GM10248 (cell line): ENCODE data around the gene HS3ST3A1.

Experiments
- CTCF ChIA-PET: fragments of 300-600 bp; sonication (Branson Sonifier 250); formaldehyde crosslinking; extraction: SDS; loops from one replicate; lab custom pipeline; 2021; ENCODE audit warnings: antibody characterized with exemption; lab: Yijun Ruan, JAX
- POLR2A ChIA-PET: fragments of 350-650 bp; sonication (Branson Sonifier 250); formaldehyde crosslinking; extraction: SDS; loops from one replicate; lab custom pipeline; 2020; ENCODE audit warnings: antibody characterized with exemption; lab: Yijun Ruan, JAX
- DNase-seq: peaks from one replicate; pipeline ENCODE4 v3.0.0; 2012; ENCODE audit errors: extremely low spot score
- CTCF ChIP-seq: IDR thresholded peaks from 2 replicates; pipeline ENCODE4 v1.5.1; 2012; ENCODE audit warnings: mild to moderate bottlenecking, low read depth; ENCODE audit errors: extremely low read depth, missing control alignments, control extremely low read depth

HS3ST3A1 gene

GRCh38 chr17:13631529-13631928 lies 29.8 kb upstream of the HS3ST3A1 start:
- ChIA-PET POLR2A (no interaction called here), CTCF (no interaction called here)
- TF ChIP-seq CTCF, result no peak
- DNase-seq, result no peak

- CTCF ChIA-PET, result interaction anchor here (1.7 kb wide), 1 partner anchor 13 kb away, joined by 4 read pairs; no protein-coding TSS in a partner anchor
- no peak for DNase-seq
These were observed 25.0 kb upstream of the HS3ST3A1 start for GRCh38 chr17:13626703-13627102.

GRCh38 chr17:13619462-13619861 lies 17.7 kb upstream of the HS3ST3A1 start:
- DNase-seq, result no peak
- no peak for TF ChIP-seq CTCF
- ChIA-PET POLR2A (no interaction called here), CTCF (no interaction called here)

More at GRCh38 chr17:13626703-13627102, 25.0 kb upstream of the HS3ST3A1 start:
- TF ChIP-seq CTCF, result no peak
- POLR2A ChIA-PET, result no interaction called here

GRCh38 chr17:13616031-13616430 lies 14.3 kb upstream of the HS3ST3A1 start:
- ChIA-PET CTCF (no interaction called here), POLR2A (no interaction called here)

GRCh38 chr17:13609941-13610340 lies 8.2 kb upstream of the HS3ST3A1 start:
- no peak for DNase-seq
- POLR2A ChIA-PET, result no interaction called here
- CTCF ChIA-PET, result no interaction called here
- TF ChIP-seq CTCF, result no peak

More at GRCh38 chr17:13616031-13616430, 14.3 kb upstream of the HS3ST3A1 start:
- no peak for TF ChIP-seq CTCF
- DNase-seq, result no peak

GRCh38 chr17:13601322-13601775 lies 380 bp downstream of the HS3ST3A1 start:
- ChIA-PET CTCF (no interaction called here), POLR2A (no interaction called here)
- no peak for TF ChIP-seq CTCF
- no peak for DNase-seq
